HUES6 (cell line): ENCODE measurements around the gene PDX1.

Experiments
- H3K27ac ChIP-seq: 2 replicates; pipeline ENCODE4 v1.7.0; 2013; ENCODE audit warnings: low read depth, mild to moderate bottlenecking, low read length, inconsistent platforms
- H3K27me3 ChIP-seq: 2 replicates; pipeline ENCODE4 v1.6.1; 2013; ENCODE audit warnings: low read length; ENCODE audit not compliant: control insufficient read depth, insufficient read depth
- H3K36me3 ChIP-seq: 2 replicates; pipeline ENCODE4 v1.6.1; 2013; ENCODE audit warnings: low read length; ENCODE audit not compliant: control insufficient read depth, insufficient read depth
- H3K4me1 ChIP-seq: 2 replicates; pipeline ENCODE4 v1.6.1; 2013; ENCODE audit warnings: low read length; ENCODE audit not compliant: control insufficient read depth, insufficient read depth
- H3K4me3 ChIP-seq: 2 replicates; pipeline ENCODE4 v1.5.1; 2013; ENCODE audit warnings: low read depth, low read length
- H3K9ac ChIP-seq: one replicate; pipeline ENCODE4 v1.6.1; 2013; ENCODE audit warnings: mild to moderate bottlenecking, low read length
- H3K9me3 ChIP-seq: 2 replicates; pipeline ENCODE4 v1.6.1; 2013; ENCODE audit warnings: low read depth, low read length; ENCODE audit not compliant: control insufficient read depth, insufficient read depth

Gene PDX1

GRCh38 chr13:27922883-27923612, 3.2 kb downstream of the PDX1 start:
- peaks cover 100% of the 10 kb centered on the region for H3K27me3 ChIP-seq
- peaks cover 29% of the 10 kb centered on the region; the same call in 1 of the 2 replicates for H3K4me1 ChIP-seq
- no peak overlapping the region for H3K9ac ChIP-seq
- H3K4me3 ChIP-seq = no peak overlapping the region
- H3K36me3 ChIP-seq = no peaks in the 10 kb centered on the region
- no peaks in the 10 kb centered on the region for H3K9me3 ChIP-seq
- no peak overlapping the region for H3K27ac ChIP-seq

GRCh38 chr13:27923794-27924528, 4.2 kb downstream of the PDX1 start:
- H3K4me3 ChIP-seq = no peak overlapping the region
- peaks cover 32% of the 10 kb centered on the region; the same call in 1 of the 2 replicates for H3K4me1 ChIP-seq
- H3K27ac ChIP-seq = no peak overlapping the region
- peaks cover 100% of the 10 kb centered on the region for H3K27me3 ChIP-seq
- H3K9ac ChIP-seq = no peak overlapping the region
- H3K36me3 ChIP-seq = no peaks in the 10 kb centered on the region
- no peaks in the 10 kb centered on the region for H3K9me3 ChIP-seq

GRCh38 chr13:27924529-27925141, 4.8 kb downstream of the PDX1 start:
- no peaks in the 10 kb centered on the region for H3K9me3 ChIP-seq
- peaks cover 100% of the 10 kb centered on the region for H3K27me3 ChIP-seq
- H3K9ac ChIP-seq = no peak overlapping the region
- H3K27ac ChIP-seq = no peak overlapping the region
- peaks cover 33% of the 10 kb centered on the region; the same call in 1 of the 2 replicates for H3K4me1 ChIP-seq
- H3K36me3 ChIP-seq = no peaks in the 10 kb centered on the region
- H3K4me3 ChIP-seq = no peak overlapping the region

- H3K27me3 ChIP-seq = peaks cover 100% of the 10 kb centered on the region
Measured at GRCh38 chr13:27925220-27925991, 5.6 kb downstream of the PDX1 start.

GRCh38 chr13:27926644-27927434, 7.0 kb downstream of the PDX1 start:
- Histone ChIP-seq H3K4me1 (peaks cover 24% of the 10 kb centered on the region; the same call in 1 of the 2 replicates), H3K36me3 (no peaks in the 10 kb centered on the region), H3K9ac (no peak overlapping the region), H3K27me3 (peaks cover 100% of the 10 kb centered on the region), H3K27ac (no peak overlapping the region), H3K9me3 (no peaks in the 10 kb centered on the region), H3K4me3 (no peak overlapping the region)

More at GRCh38 chr13:27925220-27925991, 5.6 kb downstream of the PDX1 start:
- Histone ChIP-seq H3K36me3 (no peaks in the 10 kb centered on the region), H3K4me3 (no peak overlapping the region), H3K4me1 (peaks cover 33% of the 10 kb centered on the region; the same call in 1 of the 2 replicates), H3K27ac (no peak overlapping the region), H3K9me3 (no peaks in the 10 kb centered on the region), H3K9ac (no peak overlapping the region)

GRCh38 chr13:27927444-27928352, 7.9 kb downstream of the PDX1 start:
- Histone ChIP-seq H3K27ac (no peak overlapping the region), H3K4me1 (peaks cover 18% of the 10 kb centered on the region; the same call in 1 of the 2 replicates), H3K9me3 (no peaks in the 10 kb centered on the region), H3K36me3 (no peaks in the 10 kb centered on the region), H3K4me3 (no peak overlapping the region), H3K9ac (no peak overlapping the region), H3K27me3 (peaks cover 100% of the 10 kb centered on the region)

- peaks cover 100% of the 10 kb centered on the region for H3K27me3 ChIP-seq
- no peak overlapping the region for H3K27ac ChIP-seq
- H3K9ac ChIP-seq = no peak overlapping the region
- no peaks in the 10 kb centered on the region for H3K36me3 ChIP-seq
- H3K4me3 ChIP-seq = no peak overlapping the region
- no peaks in the 10 kb centered on the region for H3K9me3 ChIP-seq
- H3K4me1 ChIP-seq = peaks cover 12% of the 10 kb centered on the region; the same call in 1 of the 2 replicates
Measured at GRCh38 chr13:27928353-27928804, 8.6 kb downstream of the PDX1 start.

- H3K4me1 ChIP-seq = peaks cover 12% of the 10 kb centered on the region; the same call in 1 of the 2 replicates
- peak overlapping the region; percentile 24; the same call in 1 of the 2 replicates for H3K4me3 ChIP-seq
- no peak overlapping the region for H3K27ac ChIP-seq
- no peaks in the 10 kb centered on the region for H3K9me3 ChIP-seq
- H3K36me3 ChIP-seq = no peaks in the 10 kb centered on the region
- peaks cover 100% of the 10 kb centered on the region for H3K27me3 ChIP-seq
- H3K9ac ChIP-seq = no peak overlapping the region
Measured at GRCh38 chr13:27928805-27929753, 9.3 kb downstream of the PDX1 start.

GRCh38 chr13:27929868-27930267, 10.1 kb downstream of the PDX1 start:
- Histone ChIP-seq H3K4me1 (peaks cover 12% of the 10 kb centered on the region; the same call in 1 of the 2 replicates), H3K4me3 (no peak overlapping the region), H3K9ac (no peak overlapping the region), H3K36me3 (no peaks in the 10 kb centered on the region), H3K27me3 (peaks cover 92% of the 10 kb centered on the region), H3K9me3 (no peaks in the 10 kb centered on the region), H3K27ac (no peak overlapping the region)
